ENCODE measurements around the gene UMAD1. TPM values are rescaled to one million over a fixed set of nuclear protein-coding genes. Genes with fewer than 3 reads are reported as not detected.
A peak's percentile ranks its signal among the peaks of the same experiment; 100 is the strongest.

UMAD1 gene
- total and polyA plus RNA-seq, 12 donors = 7.4 to 77.4 (median 24.4) TPM

GRCh38 chr7:7639847-7640220 lies 718 bp upstream of the UMAD1 start:
- H3K4me3 ChIP-seq = peak overlapping the region in 3 of 4 donors; percentile 74 to 85 (median 84)
- peaks cover 11 to 20% of the 10 kb centered on the region in 2 donors for H3K4me1 ChIP-seq (replicated peaks in 1 of 2)
- no peak for TF ChIP-seq POLR2A (IDR thresholded peaks at IDR 0.05)
- TF ChIP-seq CTCF (IDR thresholded peaks at IDR 0.05) = no peak
- intact Hi-C loops (cut with DNase I) = no loop called here
- no peaks in the 10 kb centered on the region for H3K9me3 ChIP-seq (replicated peaks in 1 of 3)
- WGBS, 4 donors = 1 to 2% (median 1%) methylated on average over 19 of the region's 19 CpGs
- no peaks in the 10 kb centered on the region for H3K36me3 ChIP-seq (replicated peaks in 1 of 2)
- no peaks in the 10 kb centered on the region for H3K27me3 ChIP-seq
- H3K27ac ChIP-seq = peak overlapping the region; percentile 46 to 97 (median 54)
- peak in 1 of 7 donors; percentile 16 for DNase-seq

- no peaks in the 10 kb centered on the region for H3K36me3 ChIP-seq (replicated peaks in 1 of 2)
- no peaks in the 10 kb centered on the region for H3K9me3 ChIP-seq (replicated peaks in 1 of 3)
- intact Hi-C loops (cut with DNase I) = no loop called here
- H3K27ac ChIP-seq = peak overlapping the region; percentile 65 to 97 (median 92)
- peak overlapping the region; percentile 56 to 85 (median 78) for H3K4me3 ChIP-seq
- no peaks in the 10 kb centered on the region for H3K27me3 ChIP-seq
- 4 to 11% (median 5%) methylated on average over 22 of the region's 22 CpGs for WGBS, 4 donors
- peak in 3 of 7 donors; percentile 8 to 25 (median 15) for DNase-seq
- peaks cover 11 to 20% of the 10 kb centered on the region in 2 donors for H3K4me1 ChIP-seq (replicated peaks in 1 of 2)
- no peak for TF ChIP-seq POLR2A (IDR thresholded peaks at IDR 0.05)
- no peak for TF ChIP-seq CTCF (IDR thresholded peaks at IDR 0.05)
These were observed 644 bp downstream of the UMAD1 start for GRCh38 chr7:7641129-7641663.

GRCh38 chr7:7642081-7642480 lies 1.5 kb downstream of the UMAD1 start:
- DNase-seq = no peak
- Histone ChIP-seq H3K4me1 (replicated peaks in 1 of 2) (peaks cover 11 to 20% of the 10 kb centered on the region in 2 donors), H3K36me3 (replicated peaks in 1 of 2) (no peaks in the 10 kb centered on the region), H3K9me3 (replicated peaks in 1 of 3) (no peaks in the 10 kb centered on the region), H3K27ac (no peak overlapping the region), H3K4me3 (no peak overlapping the region), H3K27me3 (no peaks in the 10 kb centered on the region)
- WGBS, 4 donors = 90 to 95% (median 93%) methylated on average over 6 of the region's 6 CpGs
- TF ChIP-seq POLR2A (IDR thresholded peaks at IDR 0.05) = no peak
- intact Hi-C loops (cut with DNase I) = no loop called here

GRCh38 chr7:7647495-7648036 lies 7.0 kb downstream of the UMAD1 start:
- peak in 1 of 7 donors; percentile 4 for DNase-seq
- H3K4me1 ChIP-seq (replicated peaks in 1 of 2) = peaks cover 0 to 15% of the 10 kb centered on the region in 2 donors
- 58 to 62% (median 58%) methylated on average over 5 to 6 of the region's 6 CpGs for WGBS, 4 donors
- intact Hi-C loops (cut with DNase I) = no loop called here
- H3K27me3 ChIP-seq = no peaks in the 10 kb centered on the region
- TF ChIP-seq POLR2A (IDR thresholded peaks at IDR 0.05) = no peak
- no peak for TF ChIP-seq CTCF (IDR thresholded peaks at IDR 0.05)
- no peaks in the 10 kb centered on the region for H3K36me3 ChIP-seq (replicated peaks in 1 of 2)
- no peak overlapping the region for H3K27ac ChIP-seq
- no peak overlapping the region for H3K4me3 ChIP-seq
- H3K9me3 ChIP-seq (replicated peaks in 1 of 3) = no peaks in the 10 kb centered on the region
